Lower lobe of right lung (tissue), 2 donors: ENCODE measurements around the gene TNK1. TPM values are rescaled to one million over a fixed set of nuclear protein-coding genes. Genes with fewer than 3 reads are reported as not detected.

Experiments used
- ATAC-seq, 2 donors: fragments of 200-7000 bp; cut with Tn5 transposase; one replicate each; pipeline ENCODE4 v1.9.1; 2020 to 2022; ENCODE audit warnings: mild to moderate bottlenecking in 2 of 2, moderate library complexity in 2 of 2
- DNase-seq: peaks from one replicate; pipeline ENCODE4 v3.0.0-alpha.2; 2020
- H3K27ac ChIP-seq: fragments of 200-600 bp; one replicate; pipeline ENCODE4 v1.8.0; 2022
- H3K27me3 ChIP-seq: fragments of 200-600 bp; one replicate; pipeline ENCODE4 v1.8.0; 2022; ENCODE audit warnings: low read depth
- H3K36me3 ChIP-seq: fragments of 200-600 bp; one replicate; pipeline ENCODE4 v1.8.0; 2022; ENCODE audit warnings: mild to moderate bottlenecking
- H3K4me1 ChIP-seq: fragments of 200-600 bp; one replicate; pipeline ENCODE4 v1.8.0; 2022
- H3K4me3 ChIP-seq: fragments of 200-600 bp; one replicate; pipeline ENCODE4 v1.8.0; 2022; ENCODE audit warnings: mild to moderate bottlenecking
- H3K9me3 ChIP-seq: fragments of 200-600 bp; one replicate; pipeline ENCODE4 v1.8.0; 2022
- intact Hi-C: fragments of 100-400 bp; cut with DNase I; formaldehyde crosslinking; loops from one replicate; pipeline ENCODE4 v1.11.0; 2022
- total RNA-seq: library from RNA; stranded (reverse); fragmentation: NEBNext Ultra II Directional; extraction: Animal tissue kit (Norgen Biotek cat#: 25700); gene quantifications from one replicate; pipeline ENCODE4 v1.2.1, GENCODE V29; 2021
- TF ChIP-seq, protein P1 (sequence below): fragments of 200-600 bp; IDR thresholded peaks from one replicate; pipeline ENCODE4 v1.8.0; 2022; ENCODE audit warnings: antibody characterized with exemption, mild to moderate bottlenecking
- donor health status: DM: no; HTN: yes; CAD: no; lungs with severe emphysema.

TNK1 gene
- total RNA-seq, 1 donor from 2014 or later: 4.1 TPM

- Histone ChIP-seq H3K27me3 (no peaks in the 10 kb centered on the region), H3K27ac (no peak overlapping the region), H3K36me3 (no peaks in the 10 kb centered on the region), H3K4me1 (peaks cover 24% of the 10 kb centered on the region), H3K9me3 (no peaks in the 10 kb centered on the region), H3K4me3 (no peak overlapping the region)
- DNase-seq: no peak
- intact Hi-C loops: no loop called here
- no peak for ATAC-seq
- TF ChIP-seq, protein P1, sequence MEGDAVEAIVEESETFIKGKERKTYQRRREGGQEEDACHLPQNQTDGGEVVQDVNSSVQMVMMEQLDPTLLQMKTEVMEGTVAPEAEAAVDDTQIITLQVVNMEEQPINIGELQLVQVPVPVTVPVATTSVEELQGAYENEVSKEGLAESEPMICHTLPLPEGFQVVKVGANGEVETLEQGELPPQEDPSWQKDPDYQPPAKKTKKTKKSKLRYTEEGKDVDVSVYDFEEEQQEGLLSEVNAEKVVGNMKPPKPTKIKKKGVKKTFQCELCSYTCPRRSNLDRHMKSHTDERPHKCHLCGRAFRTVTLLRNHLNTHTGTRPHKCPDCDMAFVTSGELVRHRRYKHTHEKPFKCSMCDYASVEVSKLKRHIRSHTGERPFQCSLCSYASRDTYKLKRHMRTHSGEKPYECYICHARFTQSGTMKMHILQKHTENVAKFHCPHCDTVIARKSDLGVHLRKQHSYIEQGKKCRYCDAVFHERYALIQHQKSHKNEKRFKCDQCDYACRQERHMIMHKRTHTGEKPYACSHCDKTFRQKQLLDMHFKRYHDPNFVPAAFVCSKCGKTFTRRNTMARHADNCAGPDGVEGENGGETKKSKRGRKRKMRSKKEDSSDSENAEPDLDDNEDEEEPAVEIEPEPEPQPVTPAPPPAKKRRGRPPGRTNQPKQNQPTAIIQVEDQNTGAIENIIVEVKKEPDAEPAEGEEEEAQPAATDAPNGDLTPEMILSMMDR: no peak
These were observed 17.7 kb downstream of the TNK1 start for GRCh38 chr17:7398612-7399011.

DNA sequence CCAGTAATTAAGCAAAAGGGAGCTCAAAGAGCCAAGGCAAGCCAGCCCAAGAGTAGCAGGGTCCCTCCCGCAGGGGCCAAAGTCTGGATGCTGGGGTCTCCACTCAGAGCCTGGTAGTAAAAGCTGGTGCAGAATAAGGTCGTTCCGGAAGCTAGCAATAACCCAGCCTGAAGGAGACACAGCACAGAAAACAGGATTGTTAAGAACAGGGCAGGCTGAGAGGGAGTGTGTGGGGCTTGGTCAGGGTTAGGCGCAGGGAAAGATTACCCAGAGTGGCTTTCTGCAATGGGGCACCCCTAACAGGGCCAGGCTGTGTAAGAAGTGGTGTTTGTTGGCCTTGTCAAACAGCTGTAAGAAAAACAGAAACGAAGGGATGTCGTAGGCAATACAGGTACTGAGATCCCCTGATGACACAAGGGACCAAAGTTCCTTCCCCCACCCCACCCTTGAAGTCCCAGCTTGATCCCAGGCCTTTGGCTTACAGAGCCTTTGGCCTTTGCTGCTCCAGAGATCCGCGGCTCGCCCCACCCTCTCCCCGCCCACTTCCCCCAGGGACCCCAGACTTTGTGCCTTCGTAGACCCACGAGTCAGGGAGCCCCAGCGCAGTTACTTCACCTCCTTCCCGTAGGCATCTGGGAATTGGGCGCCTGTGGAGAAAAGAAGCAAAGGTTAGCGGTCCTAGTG lies 22.3 kb downstream of the TNK1 start:
- ATAC-seq: peak in 1 of 2 donors; percentile 1
- H3K9me3 ChIP-seq: no peaks in the 10 kb centered on the region
- H3K27ac ChIP-seq: peak overlapping the region; percentile 85
- peaks cover 20% of the 10 kb centered on the region for H3K4me1 ChIP-seq
- H3K36me3 ChIP-seq: no peaks in the 10 kb centered on the region
- TF ChIP-seq, protein P1: no peak
- no peaks in the 10 kb centered on the region for H3K27me3 ChIP-seq
- intact Hi-C loops: no loop called here
- DNase-seq: no peak
- H3K4me3 ChIP-seq: peak overlapping the region; percentile 77

DNA sequence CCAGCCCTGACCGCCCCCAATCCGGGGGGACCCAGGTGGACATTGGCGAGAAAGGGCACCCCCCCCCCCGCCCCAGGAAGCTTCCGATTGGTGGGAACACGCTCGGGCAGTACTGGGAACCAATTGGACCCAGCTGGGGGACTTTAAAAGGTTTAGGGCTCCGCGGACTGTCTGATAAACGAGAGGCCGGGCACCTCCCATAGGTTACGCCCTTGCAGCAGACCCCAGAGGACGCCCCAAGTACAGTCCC lies 22.8 kb downstream of the TNK1 start:
- TF ChIP-seq, protein P1: no peak
- Histone ChIP-seq H3K27ac (peak overlapping the region; percentile 85), H3K27me3 (no peaks in the 10 kb centered on the region), H3K9me3 (no peaks in the 10 kb centered on the region), H3K4me3 (peak overlapping the region; percentile 77), H3K4me1 (peaks cover 20% of the 10 kb centered on the region), H3K36me3 (no peaks in the 10 kb centered on the region)
- ATAC-seq (peak; percentile 67 to 69), DNase-seq (no peak)
- intact Hi-C loops: no loop called here

DNA sequence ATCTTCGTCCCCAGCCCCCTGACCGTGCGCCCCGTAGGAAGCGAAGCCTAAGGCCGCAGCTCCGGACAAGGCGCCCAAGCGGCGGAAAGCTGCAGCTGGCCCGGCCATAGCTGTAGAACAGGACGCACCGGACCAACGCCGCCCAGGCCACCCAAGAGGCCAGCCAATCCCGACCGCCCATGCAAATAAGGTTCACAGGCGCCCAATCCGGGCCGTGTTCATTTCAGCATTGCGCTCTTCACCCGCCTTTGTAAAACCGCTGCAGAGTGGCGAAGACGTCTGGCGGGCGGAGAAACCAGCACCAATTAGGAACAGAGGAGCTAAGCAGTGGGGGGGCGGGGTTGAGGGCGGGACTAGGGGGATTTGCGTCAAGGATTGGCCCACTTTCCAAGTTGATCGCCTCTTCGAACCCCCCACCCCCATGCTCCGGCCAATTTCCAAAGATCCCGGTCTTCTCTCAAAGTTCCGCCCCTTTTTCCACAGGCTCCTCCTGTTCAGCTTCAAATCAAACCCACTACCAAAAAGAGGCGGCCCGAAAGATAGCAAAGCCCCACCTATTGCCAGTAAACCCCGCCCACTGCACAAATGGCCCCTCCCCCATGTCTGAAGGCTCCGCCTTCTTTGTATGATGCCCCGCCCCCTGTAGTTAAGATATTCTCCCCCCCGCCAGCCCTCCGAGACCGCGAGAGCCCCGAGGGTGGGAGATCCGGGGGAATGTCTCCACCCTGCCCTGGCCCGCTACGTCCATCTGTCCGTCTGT lies 23.3 kb downstream of the TNK1 start, which contains the start of gene TMEM256:
Gene TMEM256 (minus strand): TSS at position 121 of the 760 bp plus-strand sequence. CDS start 13 bp downstream, at position 108.
- Histone ChIP-seq H3K4me3 (peak within 1 kb of the TSS; percentile 77), H3K4me1 (peaks cover 20% of the 10 kb centered on the region), H3K27me3 (no peaks in the 10 kb centered on the region), H3K36me3 (no peaks in the 10 kb centered on the region), H3K9me3 (no peaks in the 10 kb centered on the region), H3K27ac (peak within 1 kb of the TSS; percentile 85)
- ATAC-seq: peak; percentile 96
- TF ChIP-seq, protein P1: no peak
- DNase-seq: peak; percentile 98
- intact Hi-C loops: no loop called here

DNA sequence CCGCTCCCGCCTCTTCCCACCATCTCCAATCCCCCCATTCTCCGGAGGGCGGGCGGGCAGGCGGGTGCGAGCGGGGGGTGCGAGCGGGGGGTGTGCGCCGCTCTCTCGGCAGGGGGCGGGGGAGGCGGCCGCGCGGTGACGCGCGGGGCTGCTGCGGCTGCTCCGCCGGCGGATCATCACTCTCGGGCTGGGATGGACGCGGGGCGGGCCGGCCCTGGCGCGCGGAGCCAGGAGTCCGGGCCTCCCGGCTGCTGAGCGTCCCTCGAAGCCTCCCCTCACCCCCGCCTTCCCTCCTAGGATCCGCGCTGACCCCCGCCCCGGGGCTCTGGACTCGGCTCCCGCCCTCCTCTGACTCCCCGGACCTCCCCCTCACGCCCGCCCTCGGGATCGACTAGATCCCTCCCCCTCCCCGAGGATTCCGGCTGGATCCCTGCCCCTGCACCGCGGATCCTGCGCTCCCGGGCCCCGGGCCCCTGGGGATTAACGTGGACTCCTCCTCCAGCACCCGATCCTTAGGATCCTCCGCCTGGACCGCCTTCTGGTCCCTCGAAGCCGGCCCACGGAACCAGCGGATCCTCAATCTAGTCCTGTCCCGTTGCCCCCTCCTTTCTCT lies 24.0 kb downstream of the TNK1 start:
- Histone ChIP-seq H3K4me1 (peaks cover 20% of the 10 kb centered on the region), H3K27me3 (no peaks in the 10 kb centered on the region), H3K27ac (peak overlapping the region; percentile 69), H3K9me3 (no peaks in the 10 kb centered on the region), H3K36me3 (no peaks in the 10 kb centered on the region), H3K4me3 (peak overlapping the region; percentile 77)
- intact Hi-C loops: no loop called here
- ATAC-seq: peak; percentile 52 to 61
- TF ChIP-seq, protein P1: peak; percentile 6
- peak; percentile 72 for DNase-seq
